HepG2 (cell line): Measurements from ENCODE around the gene GRB2. TPM values are rescaled to one million over a fixed set of nuclear protein-coding genes. Genes with fewer than 3 reads are reported as not detected.

Experiments used
- CREB1 ChIP-seq, 2 experiments: fragments of 450-650 bp in 1 of 2; IDR thresholded peaks; 2 replicates each; pipeline ENCODE4 v1.6.1; 2016 to 2017; ENCODE audit warnings: control low read depth in 1 of 2, mild to moderate bottlenecking in 1 of 2, missing compliant biosample characterization in 1 of 2, missing genetic modification characterization in 1 of 2
- ETV5 ChIP-seq: IDR thresholded peaks from 2 replicates; pipeline ENCODE4 v1.6.1; 2018; ENCODE audit warnings: missing biosample characterization, missing genetic modification reagents, inconsistent platforms, borderline replicate concordance
- HDAC2 ChIP-seq: sonication (generic); formaldehyde crosslinking; IDR thresholded peaks from 2 replicates; pipeline ENCODE4 v1.4.0; 2020; ENCODE audit warnings: missing genetic modification reagents
- IRX3 ChIP-seq: sonication (generic); formaldehyde crosslinking; IDR thresholded peaks from 2 replicates; pipeline ENCODE4 v1.8.1; 2023; ENCODE audit warnings: mild to moderate bottlenecking, low read depth, missing genetic modification reagents, borderline replicate concordance
- KLF15 ChIP-seq: sonication (generic); formaldehyde crosslinking; IDR thresholded peaks from 2 replicates; pipeline ENCODE4 v1.8.1; 2023; ENCODE audit warnings: borderline replicate concordance, mild to moderate bottlenecking, inconsistent platforms, missing genetic modification reagents, mixed read lengths
- LCORL ChIP-seq, 2 experiments: fragments of 450-650 bp in 1 of 2; sonication (generic) in 1 of 2; formaldehyde crosslinking in 1 of 2; IDR thresholded peaks; 2 replicates each; pipeline versions ENCODE4 v1.5.0 to v1.6.1; 2017 to 2020; ENCODE audit warnings: antibody characterized with exemption in 1 of 2, missing genetic modification reagents in 1 of 2
- NFKB2 ChIP-seq: sonication (generic); formaldehyde crosslinking; IDR thresholded peaks from 2 replicates; pipeline ENCODE4 v1.4.0; 2020; ENCODE audit warnings: missing genetic modification reagents, borderline replicate concordance
- NR1H2 ChIP-seq: sonication (generic); formaldehyde crosslinking; IDR thresholded peaks from 2 replicates; pipeline ENCODE4 v1.8.1; 2022; ENCODE audit warnings: low read depth, missing genetic modification reagents, borderline replicate concordance
- NR2C2 ChIP-seq: sonication (generic); formaldehyde crosslinking; IDR thresholded peaks from 2 replicates; pipeline ENCODE4 v1.4.0; 2020; ENCODE audit warnings: missing genetic modification reagents, mild to moderate bottlenecking, moderate library complexity, borderline replicate concordance
- RAD21 ChIP-seq: fragments of 450-650 bp; formaldehyde crosslinking; IDR thresholded peaks from 2 replicates; pipeline ENCODE4 v1.5.0; 2020; ENCODE audit warnings: mild to moderate bottlenecking
- RARA ChIP-seq: IDR thresholded peaks from 2 replicates; pipeline ENCODE4 v1.6.1; 2016; ENCODE audit warnings: missing genetic modification reagents, missing compliant biosample characterization
- SALL1 ChIP-seq: sonication (generic); formaldehyde crosslinking; IDR thresholded peaks from 2 replicates; pipeline ENCODE4 v1.8.0; 2022; ENCODE audit warnings: mild to moderate bottlenecking, missing genetic modification reagents
- SIN3B ChIP-seq: fragments of 150-350 bp; IDR thresholded peaks from 2 replicates; pipeline ENCODE4 v1.6.1; 2014; ENCODE audit warnings: low read length
- SMYD3 ChIP-seq: sonication (generic); formaldehyde crosslinking; IDR thresholded peaks from 2 replicates; pipeline ENCODE4 v1.8.1; 2023; ENCODE audit warnings: mild to moderate bottlenecking, missing genetic modification reagents
- ZC3H4 ChIP-seq: sonication (generic); formaldehyde crosslinking; IDR thresholded peaks from 2 replicates; pipeline ENCODE4 v1.4.0; 2020; ENCODE audit warnings: missing genetic modification reagents, borderline replicate concordance
- ZNF234 ChIP-seq: sonication (generic); formaldehyde crosslinking; conservative IDR thresholded peaks from 2 replicates; pipeline ENCODE4 v1.5.1; 2020; ENCODE audit warnings: mild to moderate bottlenecking, missing genetic modification reagents
- ZNF615 ChIP-seq: sonication (generic); formaldehyde crosslinking; IDR thresholded peaks from 2 replicates; pipeline ENCODE4 v1.5.0; 2020; ENCODE audit warnings: mild to moderate bottlenecking, missing genetic modification reagents, borderline replicate concordance
- polyA plus RNA-seq, 8 experiments: library from polyadenylated mRNA; depleted of rRNA in 3 of 8; stranded (reverse) in 7 of 8; unstranded in 1 of 8; fragments of >200 nt; fragmentation: Illumina TruSeq in 4 of 8; extraction: Trizol in 4 of 8; gene quantifications; 2 replicates each; pipeline versions ENCODE4 v1.2.1 to v1.2.3, GENCODE V29; 2011 to 2016; ENCODE audit warnings: low read depth in 4 of 8, missing spikeins in 1 of 8, mixed read lengths in 1 of 8; ENCODE audit not compliant: insufficient read depth in 1 of 8
- total RNA-seq, 5 experiments: library from RNA; depleted of rRNA; stranded (reverse); fragments of >200 nt; fragmentation: Illumina TruSeq; extraction: Trizol; gene quantifications; 2 replicates each; pipeline ENCODE4 v1.2.3, GENCODE V29; 2016; ENCODE audit warnings: low read depth in 1 of 5
- TF ChIP-seq, protein P1 (sequence below): sonication (generic); formaldehyde crosslinking; IDR thresholded peaks from 2 replicates; pipeline ENCODE4 v1.4.0; 2020; ENCODE audit warnings: missing genetic modification reagents
- TF ChIP-seq, protein P2 (sequence below): sonication (generic); formaldehyde crosslinking; IDR thresholded peaks from 2 replicates; pipeline ENCODE4 v1.4.0; 2020; ENCODE audit warnings: missing genetic modification reagents
- TF ChIP-seq, protein P3 (sequence below): sonication (generic); formaldehyde crosslinking; IDR thresholded peaks from 2 replicates; pipeline ENCODE4 v1.8.0; 2022; ENCODE audit warnings: mild to moderate bottlenecking, missing genetic modification reagents
- TF ChIP-seq, protein P4 (sequence below): sonication (generic); formaldehyde crosslinking; IDR thresholded peaks from 2 replicates; pipeline ENCODE4 v1.9.0; 2021; ENCODE audit warnings: missing genetic modification reagents, mild to moderate bottlenecking, borderline replicate concordance
- TF ChIP-seq, protein P5 (sequence below): sonication (generic); formaldehyde crosslinking; IDR thresholded peaks from 2 replicates; pipeline ENCODE4 v1.4.0; 2020; ENCODE audit warnings: missing genetic modification reagents

GRB2 gene
- total and polyA plus RNA-seq, 2 of the 13 experiments (the other 11 are each of a cell fraction or from before 2014, with no cell fraction given) = 84.6 to 92.3 TPM

DNA sequence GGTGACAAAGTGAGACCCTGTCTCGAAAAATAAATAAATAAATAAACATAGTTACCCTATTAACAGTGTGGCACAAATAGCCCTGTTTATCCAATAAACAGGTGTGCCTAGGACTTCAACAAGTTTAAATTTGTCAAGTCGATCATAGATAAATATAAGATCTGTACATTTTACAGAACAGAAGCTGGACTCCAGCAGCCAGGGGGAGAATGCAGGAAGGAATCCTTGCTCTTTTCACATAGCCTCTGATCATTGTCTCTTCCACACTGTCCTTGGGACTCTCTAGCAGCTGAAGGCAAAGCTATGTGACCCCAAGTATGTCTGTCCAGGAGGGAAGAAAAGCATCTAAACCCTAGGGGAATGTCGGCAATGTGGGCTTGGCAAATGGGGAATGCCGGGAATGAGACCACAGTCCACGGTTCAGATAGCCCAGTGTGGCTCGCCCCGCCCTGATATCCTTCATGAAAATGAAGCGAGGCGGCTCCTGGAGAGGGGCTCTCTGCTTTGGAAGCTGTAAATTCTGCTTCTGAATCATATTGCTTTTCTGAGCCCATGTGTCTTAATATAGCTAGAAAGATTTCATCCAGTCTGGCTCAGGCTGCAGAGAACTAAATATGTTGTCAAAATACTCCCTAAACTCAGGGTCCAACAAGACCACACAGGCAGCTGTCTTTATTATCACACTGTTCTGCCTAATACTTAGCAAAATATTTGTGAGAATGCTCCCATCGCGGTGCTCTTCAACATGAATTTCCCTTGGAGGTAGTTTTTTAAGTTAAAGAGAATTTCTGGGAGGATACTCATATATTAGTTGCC lies 24.9 kb upstream of the GRB2 start (continued):
- TF ChIP-seq, protein P1, sequence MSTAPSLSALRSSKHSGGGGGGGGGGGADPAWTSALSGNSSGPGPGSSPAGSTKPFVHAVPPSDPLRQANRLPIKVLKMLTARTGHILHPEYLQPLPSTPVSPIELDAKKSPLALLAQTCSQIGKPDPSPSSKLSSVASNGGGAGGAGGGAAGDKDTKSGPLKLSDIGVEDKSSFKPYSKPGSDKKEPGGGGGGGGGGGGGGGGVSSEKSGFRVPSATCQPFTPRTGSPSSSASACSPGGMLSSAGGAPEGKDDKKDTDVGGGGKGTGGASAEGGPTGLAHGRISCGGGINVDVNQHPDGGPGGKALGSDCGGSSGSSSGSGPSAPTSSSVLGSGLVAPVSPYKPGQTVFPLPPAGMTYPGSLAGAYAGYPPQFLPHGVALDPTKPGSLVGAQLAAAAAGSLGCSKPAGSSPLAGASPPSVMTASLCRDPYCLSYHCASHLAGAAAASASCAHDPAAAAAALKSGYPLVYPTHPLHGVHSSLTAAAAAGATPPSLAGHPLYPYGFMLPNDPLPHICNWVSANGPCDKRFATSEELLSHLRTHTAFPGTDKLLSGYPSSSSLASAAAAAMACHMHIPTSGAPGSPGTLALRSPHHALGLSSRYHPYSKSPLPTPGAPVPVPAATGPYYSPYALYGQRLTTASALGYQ = peak; percentile 27; the same call in 1 of the 2 replicates
- no peak for TF ChIP-seq NFKB2 (CRISPR knock-in tag)
- TF ChIP-seq SALL1 = peak; percentile 84
- peak; percentile 24; the same call in 1 of the 2 replicates for TF ChIP-seq ETV5 (CRISPR knock-in tag)
- TF ChIP-seq, protein P2, sequence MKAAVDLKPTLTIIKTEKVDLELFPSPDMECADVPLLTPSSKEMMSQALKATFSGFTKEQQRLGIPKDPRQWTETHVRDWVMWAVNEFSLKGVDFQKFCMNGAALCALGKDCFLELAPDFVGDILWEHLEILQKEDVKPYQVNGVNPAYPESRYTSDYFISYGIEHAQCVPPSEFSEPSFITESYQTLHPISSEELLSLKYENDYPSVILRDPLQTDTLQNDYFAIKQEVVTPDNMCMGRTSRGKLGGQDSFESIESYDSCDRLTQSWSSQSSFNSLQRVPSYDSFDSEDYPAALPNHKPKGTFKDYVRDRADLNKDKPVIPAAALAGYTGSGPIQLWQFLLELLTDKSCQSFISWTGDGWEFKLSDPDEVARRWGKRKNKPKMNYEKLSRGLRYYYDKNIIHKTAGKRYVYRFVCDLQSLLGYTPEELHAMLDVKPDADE = no peak
- TF ChIP-seq ZNF615 (CRISPR knock-in tag) = no peak
- no peak for TF ChIP-seq CREB1 (IDR thresholded peaks at IDR 0.05)
- TF ChIP-seq CREB1 (CRISPR knock-in tag; IDR thresholded peaks at IDR 0.05) = peak; percentile 49; the same call in 1 of the 2 replicates
- no peak for TF ChIP-seq ZC3H4
- TF ChIP-seq, protein P3, sequence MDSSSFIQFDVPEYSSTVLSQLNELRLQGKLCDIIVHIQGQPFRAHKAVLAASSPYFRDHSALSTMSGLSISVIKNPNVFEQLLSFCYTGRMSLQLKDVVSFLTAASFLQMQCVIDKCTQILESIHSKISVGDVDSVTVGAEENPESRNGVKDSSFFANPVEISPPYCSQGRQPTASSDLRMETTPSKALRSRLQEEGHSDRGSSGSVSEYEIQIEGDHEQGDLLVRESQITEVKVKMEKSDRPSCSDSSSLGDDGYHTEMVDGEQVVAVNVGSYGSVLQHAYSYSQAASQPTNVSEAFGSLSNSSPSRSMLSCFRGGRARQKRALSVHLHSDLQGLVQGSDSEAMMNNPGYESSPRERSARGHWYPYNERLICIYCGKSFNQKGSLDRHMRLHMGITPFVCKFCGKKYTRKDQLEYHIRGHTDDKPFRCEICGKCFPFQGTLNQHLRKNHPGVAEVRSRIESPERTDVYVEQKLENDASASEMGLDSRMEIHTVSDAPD (CRISPR knock-in tag) = peak; percentile 95; the same call in 1 of the 2 replicates
- no peak for TF ChIP-seq NR2C2 (CRISPR knock-in tag)
- TF ChIP-seq, protein P4, sequence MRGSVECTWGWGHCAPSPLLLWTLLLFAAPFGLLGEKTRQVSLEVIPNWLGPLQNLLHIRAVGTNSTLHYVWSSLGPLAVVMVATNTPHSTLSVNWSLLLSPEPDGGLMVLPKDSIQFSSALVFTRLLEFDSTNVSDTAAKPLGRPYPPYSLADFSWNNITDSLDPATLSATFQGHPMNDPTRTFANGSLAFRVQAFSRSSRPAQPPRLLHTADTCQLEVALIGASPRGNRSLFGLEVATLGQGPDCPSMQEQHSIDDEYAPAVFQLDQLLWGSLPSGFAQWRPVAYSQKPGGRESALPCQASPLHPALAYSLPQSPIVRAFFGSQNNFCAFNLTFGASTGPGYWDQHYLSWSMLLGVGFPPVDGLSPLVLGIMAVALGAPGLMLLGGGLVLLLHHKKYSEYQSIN = no peak
- TF ChIP-seq, protein P5, sequence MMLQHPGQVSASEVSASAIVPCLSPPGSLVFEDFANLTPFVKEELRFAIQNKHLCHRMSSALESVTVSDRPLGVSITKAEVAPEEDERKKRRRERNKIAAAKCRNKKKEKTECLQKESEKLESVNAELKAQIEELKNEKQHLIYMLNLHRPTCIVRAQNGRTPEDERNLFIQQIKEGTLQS (CRISPR knock-in tag) = no peak
- TF ChIP-seq SMYD3 (CRISPR knock-in tag) = peak; percentile 78
- TF ChIP-seq KLF15 (CRISPR knock-in tag) = no peak
- peak; percentile 86 for TF ChIP-seq HDAC2
- peak; percentile 73 for TF ChIP-seq RARA (CRISPR knock-in tag)
- TF ChIP-seq NR1H2 (CRISPR knock-in tag) = no peak
- 0 out of 2 replicates have a peak, but pooled peaks have one; percentile 32 for TF ChIP-seq RAD21 (CRISPR knock-in tag)
- 0 out of 2 replicates have a peak, but pooled peaks have one; percentile 43 for TF ChIP-seq IRX3 (CRISPR knock-in tag)
- TF ChIP-seq SIN3B = no peak
- TF ChIP-seq LCORL (IDR thresholded peaks at IDR 0.05) = 0 out of 2 replicates have a peak, but pooled peaks have one; percentile 18
- peak; percentile 79; the same call in 1 of the 2 replicates for TF ChIP-seq LCORL (CRISPR knock-in tag; IDR thresholded peaks at IDR 0.05)
- no peak for TF ChIP-seq ZNF234 (CRISPR knock-in tag)
